ENCODE data around the gene CST3. TPM values are rescaled to one million over a fixed set of nuclear protein-coding genes. Genes with fewer than 3 reads are reported as not detected.

The CST3 gene
- total RNA-seq, 1 experiment from 2014 or later, result 158 TPM

- TF ChIP-seq, protein P1, sequence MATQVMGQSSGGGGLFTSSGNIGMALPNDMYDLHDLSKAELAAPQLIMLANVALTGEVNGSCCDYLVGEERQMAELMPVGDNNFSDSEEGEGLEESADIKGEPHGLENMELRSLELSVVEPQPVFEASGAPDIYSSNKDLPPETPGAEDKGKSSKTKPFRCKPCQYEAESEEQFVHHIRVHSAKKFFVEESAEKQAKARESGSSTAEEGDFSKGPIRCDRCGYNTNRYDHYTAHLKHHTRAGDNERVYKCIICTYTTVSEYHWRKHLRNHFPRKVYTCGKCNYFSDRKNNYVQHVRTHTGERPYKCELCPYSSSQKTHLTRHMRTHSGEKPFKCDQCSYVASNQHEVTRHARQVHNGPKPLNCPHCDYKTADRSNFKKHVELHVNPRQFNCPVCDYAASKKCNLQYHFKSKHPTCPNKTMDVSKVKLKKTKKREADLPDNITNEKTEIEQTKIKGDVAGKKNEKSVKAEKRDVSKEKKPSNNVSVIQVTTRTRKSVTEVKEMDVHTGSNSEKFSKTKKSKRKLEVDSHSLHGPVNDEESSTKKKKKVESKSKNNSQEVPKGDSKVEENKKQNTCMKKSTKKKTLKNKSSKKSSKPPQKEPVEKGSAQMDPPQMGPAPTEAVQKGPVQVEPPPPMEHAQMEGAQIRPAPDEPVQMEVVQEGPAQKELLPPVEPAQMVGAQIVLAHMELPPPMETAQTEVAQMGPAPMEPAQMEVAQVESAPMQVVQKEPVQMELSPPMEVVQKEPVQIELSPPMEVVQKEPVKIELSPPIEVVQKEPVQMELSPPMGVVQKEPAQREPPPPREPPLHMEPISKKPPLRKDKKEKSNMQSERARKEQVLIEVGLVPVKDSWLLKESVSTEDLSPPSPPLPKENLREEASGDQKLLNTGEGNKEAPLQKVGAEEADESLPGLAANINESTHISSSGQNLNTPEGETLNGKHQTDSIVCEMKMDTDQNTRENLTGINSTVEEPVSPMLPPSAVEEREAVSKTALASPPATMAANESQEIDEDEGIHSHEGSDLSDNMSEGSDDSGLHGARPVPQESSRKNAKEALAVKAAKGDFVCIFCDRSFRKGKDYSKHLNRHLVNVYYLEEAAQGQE (IDR thresholded peaks at IDR 0.05; ENCODE audit: insufficient read depth in 1 of 2, low read depth in 2 of 2, low read length in 1 of 2), result no peak
- TF ChIP-seq SIN3A (IDR thresholded peaks at IDR 0.05; ENCODE audit: borderline replicate concordance, insufficient read depth, low read depth, low read length) (no peak), CTCF (IDR thresholded peaks at IDR 0.05) (no peak), POLR2AphosphoS5 (IDR thresholded peaks at IDR 0.05; ENCODE audit: low read depth, low read length) (no peak), TCF7L2 (IDR thresholded peaks at IDR 0.05; ENCODE audit: low read depth, low read length) (no peak)
- DNase-seq (ENCODE audit: low read depth, low spot score) (no peak), ATAC-seq (no peak)
- H3K9me3 ChIP-seq (ENCODE audit: control insufficient read depth, insufficient read depth, low read depth, low read length), result no peaks in the 10 kb centered on the region
- ChIA-PET CTCF (no interaction called here), POLR2A (no interaction called here)
- no peak overlapping the region for H3K27ac ChIP-seq (ENCODE audit: low read length)
- H3K27me3 ChIP-seq (ENCODE audit: control insufficient read depth, insufficient read depth, low read length), result peaks cover 3% of the 10 kb centered on the region
- intact Hi-C loops (cut with micrococcal nuclease; ENCODE audit: unreplicated experiment) (no loop called here), in situ Hi-C loops (cut with HindIII; ENCODE audit: low pct_unique_long_range_greater_than_20kb, low sequenced_read_pairs) (no loop called here)
- no TSS peak for BruUV-seq (replicated peaks)
- no peaks in the 10 kb centered on the region for H3K4me1 ChIP-seq (ENCODE audit: control insufficient read depth, insufficient read depth, low read length)
- H3K36me3 ChIP-seq (ENCODE audit: control insufficient read depth, insufficient read depth, low read length), result no peaks in the 10 kb centered on the region
- no peak overlapping the region for H3K4me3 ChIP-seq (ENCODE audit: low read depth in 2 of 2, low read length in 2 of 2)
Measured at GRCh38 chr20:23656372-23656771, 18.6 kb upstream of the CST3 start.

DNA sequence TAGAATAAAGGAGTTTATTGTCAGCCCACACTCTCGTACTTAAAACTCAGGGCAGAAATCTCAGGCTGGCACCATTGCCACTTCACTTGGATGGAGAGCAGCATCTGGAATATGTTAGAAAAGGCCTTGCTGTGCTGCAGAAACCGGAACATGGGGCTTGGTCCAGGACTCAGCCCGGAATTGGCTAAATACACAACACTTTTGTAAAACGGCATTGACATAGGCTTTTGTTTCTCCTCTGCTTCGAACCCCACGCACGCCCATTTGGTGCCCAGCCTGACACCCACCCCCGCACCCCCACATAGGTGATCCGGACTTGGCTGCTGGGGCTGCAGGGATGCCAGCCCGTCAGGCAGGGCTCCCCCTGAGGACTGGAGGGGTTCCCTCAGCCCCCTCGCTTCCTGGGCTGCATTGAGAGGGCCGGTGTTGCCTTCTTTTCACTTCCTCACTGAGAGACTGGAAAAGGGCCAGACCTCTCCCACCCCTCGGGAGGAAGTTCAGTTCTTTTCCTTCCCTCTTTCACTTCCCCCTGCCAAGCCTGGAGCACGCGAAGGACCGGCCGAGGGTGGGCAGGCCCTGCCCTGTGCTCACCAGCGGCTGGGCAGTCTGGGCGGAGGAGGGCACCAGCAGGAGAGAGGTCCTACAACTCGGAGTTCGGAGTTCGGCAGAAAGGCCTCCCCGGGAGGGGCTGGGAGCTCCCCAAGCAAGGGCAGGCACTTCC is 17.9 kb upstream of the CST3 start:
- ATAC-seq, result no peak
- no peaks in the 10 kb centered on the region for H3K9me3 ChIP-seq (ENCODE audit: control insufficient read depth, insufficient read depth, low read depth, low read length)
- H3K4me3 ChIP-seq (ENCODE audit: low read depth in 2 of 2, low read length in 2 of 2), result no peak overlapping the region
- H3K36me3 ChIP-seq (ENCODE audit: control insufficient read depth, insufficient read depth, low read length), result no peaks in the 10 kb centered on the region
- no peaks in the 10 kb centered on the region for H3K4me1 ChIP-seq (ENCODE audit: control insufficient read depth, insufficient read depth, low read length)
- in situ Hi-C loops (cut with HindIII; ENCODE audit: low pct_unique_long_range_greater_than_20kb, low sequenced_read_pairs) (no loop called here), intact Hi-C loops (cut with micrococcal nuclease; ENCODE audit: unreplicated experiment) (no loop called here)
- POLR2A ChIA-PET, result no interaction called here
- no peak for DNase-seq (ENCODE audit: low read depth, low spot score)
- no TSS peak for BruUV-seq (replicated peaks)
- TF ChIP-seq SIN3A (IDR thresholded peaks at IDR 0.05; ENCODE audit: borderline replicate concordance, insufficient read depth, low read depth, low read length) (no peak), CTCF (IDR thresholded peaks at IDR 0.05) (no peak), TCF7L2 (IDR thresholded peaks at IDR 0.05; ENCODE audit: low read depth, low read length) (no peak), POLR2AphosphoS5 (IDR thresholded peaks at IDR 0.05; ENCODE audit: low read depth, low read length) (no peak)
- TF ChIP-seq, protein P1 (IDR thresholded peaks at IDR 0.05; ENCODE audit: insufficient read depth in 1 of 2, low read depth in 2 of 2, low read length in 1 of 2), result no peak
- peaks cover 3% of the 10 kb centered on the region for H3K27me3 ChIP-seq (ENCODE audit: control insufficient read depth, insufficient read depth, low read length)
- H3K27ac ChIP-seq (ENCODE audit: low read length), result no peak overlapping the region
- CTCF ChIA-PET, result no interaction called here
